OCI-LY7 (cell line): ENCODE data around the gene SPATA2L. TPM values are rescaled to one million over a fixed set of nuclear protein-coding genes. Genes with fewer than 3 reads are reported as not detected.

Experiments used
- BruUV-seq: library from RNA; stranded (reverse); fragments of 400-500 nt; replicated peaks from 2 replicates; lab custom pipeline; 2021; lab: Mats Ljungman, UMichigan
- CTCF ChIA-PET: fragments of 300-600 bp; sonication (Branson Sonifier 250); formaldehyde crosslinking; loops from one replicate; lab custom pipeline; 2022; ENCODE audit warnings: antibody characterized with exemption; ENCODE audit not compliant: unreplicated experiment; lab: Charles Lee
- POLR2A ChIA-PET: fragments of 300-600 bp; sonication (Branson Sonifier 250); formaldehyde crosslinking; loops from one replicate; lab custom pipeline; 2022; ENCODE audit warnings: antibody characterized with exemption; lab: Charles Lee
- DNase-seq: peaks from one replicate; pipeline ENCODE4 v3.0.0-alpha.2; 2015; ENCODE audit warnings: low spot score
- H2AFZ ChIP-seq: fragments of 200-600 bp; sonication (generic), shearing (Covaris generic); 2 replicates; pipeline ENCODE4 v1.6.1; 2014; ENCODE audit warnings: mild to moderate bottlenecking, antibody characterized with exemption, low read length, moderate library complexity
- H3K27ac ChIP-seq: fragments of 200-600 bp; sonication (generic); 2 replicates; pipeline ENCODE4 v1.5.1; 2014; ENCODE audit warnings: mixed run types, low read depth, mild to moderate bottlenecking, moderate library complexity, low read length, inconsistent platforms; ENCODE audit not compliant: poor library complexity, severe bottlenecking
- H3K36me3 ChIP-seq: fragments of 200-600 bp; sonication (generic); 2 replicates; pipeline ENCODE4 v1.6.1; 2014; ENCODE audit warnings: mild to moderate bottlenecking, antibody characterized with exemption, low read length, moderate library complexity, mixed read lengths; ENCODE audit not compliant: insufficient read depth
- H3K4me1 ChIP-seq: fragments of 200-600 bp; sonication (generic); 2 replicates; pipeline ENCODE4 v1.5.1; 2014; ENCODE audit warnings: mild to moderate bottlenecking, low read length; ENCODE audit not compliant: insufficient read depth, poor library complexity, severe bottlenecking
- H3K4me2 ChIP-seq: fragments of 200-600 bp; sonication (generic); 2 replicates; pipeline ENCODE4 v1.6.1; 2014; ENCODE audit warnings: mild to moderate bottlenecking, low read length
- H3K4me3 ChIP-seq: fragments of 200-600 bp; sonication (generic); 2 replicates; pipeline ENCODE4 v1.5.1; 2014; ENCODE audit warnings: mild to moderate bottlenecking, low read depth, low read length; ENCODE audit not compliant: poor library complexity, severe bottlenecking
- H3K79me2 ChIP-seq: fragments of 200-600 bp; sonication (generic); 2 replicates; pipeline ENCODE4 v1.6.1; 2016; ENCODE audit warnings: low read depth, mild to moderate bottlenecking, low read length, moderate library complexity, mixed read lengths; ENCODE audit not compliant: insufficient read depth
- H3K9me2 ChIP-seq: fragments of 200-600 bp; sonication (generic); 2 replicates; pipeline ENCODE4 v1.6.1; 2016; ENCODE audit warnings: mild to moderate bottlenecking, low read length, mixed read lengths; ENCODE audit not compliant: insufficient read depth
- H3K9me3 ChIP-seq: fragments of 200-600 bp; sonication (generic); 2 replicates; pipeline ENCODE4 v1.6.1; 2014; ENCODE audit warnings: mild to moderate bottlenecking, mixed run types, low read length, mixed read lengths
- H4K20me1 ChIP-seq: fragments of 200-600 bp; sonication (generic); 2 replicates; pipeline ENCODE4 v1.6.1; 2014; ENCODE audit warnings: mild to moderate bottlenecking, antibody characterized with exemption, low read length, moderate library complexity, mixed read lengths; ENCODE audit not compliant: insufficient read depth
- CTCF ChIP-seq: fragments of 200-600 bp; sonication (generic); conservative IDR thresholded peaks from 2 replicates; pipeline ENCODE4 v1.5.1; 2014; ENCODE audit warnings: mild to moderate bottlenecking, antibody characterized with exemption, low read length, moderate library complexity, mixed read lengths
- EZH2phosphoT487 ChIP-seq: fragments of 200-600 bp; sonication (generic); IDR thresholded peaks from 2 replicates; pipeline ENCODE4 v1.6.1; 2018; ENCODE audit warnings: low read depth, borderline replicate concordance, mild to moderate bottlenecking, mixed run types, antibody characterized with exemption, low read length, moderate library complexity, mixed read lengths
- intact Hi-C: fragments of 100-400 bp; cut with micrococcal nuclease; formaldehyde crosslinking; loops from one replicate; pipeline ENCODE4 v1.10.0; 2022; ENCODE audit not compliant: unreplicated experiment
- total RNA-seq, 2 experiments: library from RNA; depleted of rRNA in 1 of 2; stranded (reverse); fragments of >200 nt in 1 of 2; shearing (Covaris generic) in 1 of 2; gene quantifications; 2 replicates each; pipeline ENCODE4 v1.2.3, GENCODE V29; 2014 to 2022

SPATA2L gene
- total RNA-seq, 2 experiments from 2014 or later = 7.2 to 13.1 TPM

- Histone ChIP-seq H2AFZ (no peak overlapping the region), H3K4me3 (no peak overlapping the region), H3K27ac (no peak overlapping the region), H3K9me3 (no peaks in the 10 kb centered on the region), H3K4me1 (no peaks in the 10 kb centered on the region), H3K36me3 (no peaks in the 10 kb centered on the region; the same call in 1 of the 2 replicates), H3K4me2 (no peak overlapping the region), H3K9me2 (no peaks in the 10 kb centered on the region), H3K79me2 (no peaks in the 10 kb centered on the region), H4K20me1 (no peaks in the 10 kb centered on the region)
- TF ChIP-seq CTCF (no peak), EZH2phosphoT487 (no peak)
- DNase-seq = no peak
- intact Hi-C loops = no loop called here
- CTCF ChIA-PET = no interaction called here
- TSS peak; percentile 45 for BruUV-seq
- POLR2A ChIA-PET = interaction anchor here (0.6 kb wide), 1 partner anchor 13 kb away, joined by 3 read pairs; no protein-coding TSS in a partner anchor
Observed at GRCh38 chr16:89670496-89671431, 30.7 kb downstream of the SPATA2L start.

DNA sequence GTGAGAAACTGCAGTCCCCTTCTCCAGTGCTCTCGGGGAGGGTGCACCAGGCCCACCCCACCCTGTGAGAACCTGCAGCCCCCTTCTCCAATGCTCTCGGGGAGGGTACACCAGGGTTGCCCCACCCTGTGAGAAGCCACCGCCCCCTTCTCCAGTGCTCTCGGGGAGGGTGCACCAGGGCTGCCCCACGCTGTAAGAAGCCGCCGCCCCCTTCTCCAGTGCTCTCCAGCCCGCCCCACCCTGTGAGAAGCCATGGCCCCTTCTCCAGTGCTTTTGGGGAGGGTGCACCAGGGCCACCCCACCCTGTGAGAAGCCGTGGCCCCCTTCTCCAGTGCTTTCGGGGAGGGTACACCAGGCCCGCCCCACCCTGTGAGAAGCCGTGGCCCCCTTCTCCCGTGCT lies 31.8 kb downstream of the SPATA2L start:
- no peak for DNase-seq
- H4K20me1 ChIP-seq = no peaks in the 10 kb centered on the region
- no peaks in the 10 kb centered on the region for H3K9me3 ChIP-seq
- no peaks in the 10 kb centered on the region; the same call in 1 of the 2 replicates for H3K36me3 ChIP-seq
- POLR2A ChIA-PET = no interaction called here
- no peak for TF ChIP-seq EZH2phosphoT487
- no peak for TF ChIP-seq CTCF
- H3K79me2 ChIP-seq = no peaks in the 10 kb centered on the region
- H3K9me2 ChIP-seq = no peaks in the 10 kb centered on the region
- H3K27ac ChIP-seq = no peak overlapping the region
- intact Hi-C loops = no loop called here
- CTCF ChIA-PET = no interaction called here
- no peak overlapping the region for H3K4me2 ChIP-seq
- no peak overlapping the region for H2AFZ ChIP-seq
- no peaks in the 10 kb centered on the region for H3K4me1 ChIP-seq
- H3K4me3 ChIP-seq = no peak overlapping the region
- no TSS peak for BruUV-seq

GRCh38 chr16:89668790-89669158 lies 32.7 kb downstream of the SPATA2L start:
- Histone ChIP-seq H2AFZ (no peak overlapping the region), H3K4me1 (no peaks in the 10 kb centered on the region), H4K20me1 (no peaks in the 10 kb centered on the region), H3K9me2 (no peaks in the 10 kb centered on the region), H3K27ac (no peak overlapping the region), H3K9me3 (no peaks in the 10 kb centered on the region), H3K4me2 (no peak overlapping the region), H3K36me3 (peaks cover 6% of the 10 kb centered on the region; the same call in 1 of the 2 replicates), H3K79me2 (no peaks in the 10 kb centered on the region), H3K4me3 (no peak overlapping the region)
- DNase-seq = no peak
- intact Hi-C loops = no loop called here
- TF ChIP-seq CTCF (no peak), EZH2phosphoT487 (no peak)
- ChIA-PET CTCF (no interaction called here), POLR2A (no interaction called here)
- BruUV-seq = no TSS peak
